Stimulated activated naive CD8-positive, alpha-beta T cell treated with anti-CD3 and anti-CD28 coated beads, Interleukin-15, amount 100 ng/mL, for 72 hours (primary cell): Measurements from ENCODE around the gene VPS13D.

Source experiments
- ATAC-seq: fragments of 150-1000 bp; cut with Tn5 transposase; 2 replicates; pipeline ENCODE4 v1.10.0; 2021; ENCODE audit warnings: mild to moderate bottlenecking, moderate library complexity
- DNase-seq, 2 donors: peaks; one replicate each; pipeline ENCODE4 v3.0.0; 2021 to 2022
- H3K27ac Mint-ChIP-seq, 2 donors: one replicate each; pipeline ENCODE4 v1.8.0; 2022; ENCODE audit warnings: mild to moderate bottlenecking in 2 of 2, mixed read lengths in 2 of 2, moderate library complexity in 2 of 2
- H3K27me3 Mint-ChIP-seq: one replicate; pipeline ENCODE4 v1.8.0; 2022; ENCODE audit warnings: mixed read lengths
- H3K4me1 Mint-ChIP-seq: one replicate; pipeline ENCODE4 v1.8.0; 2022; ENCODE audit warnings: mild to moderate bottlenecking, mixed read lengths
- H3K4me3 Mint-ChIP-seq, 2 donors: one replicate each; pipeline ENCODE4 v1.8.0; 2022; ENCODE audit warnings: mild to moderate bottlenecking in 2 of 2, mixed read lengths in 2 of 2, moderate library complexity in 1 of 2
- H3K9me3 Mint-ChIP-seq, 2 donors: one replicate each; pipeline ENCODE4 v1.8.0; 2022; ENCODE audit warnings: mixed read lengths in 2 of 2

VPS13D gene

DNA sequence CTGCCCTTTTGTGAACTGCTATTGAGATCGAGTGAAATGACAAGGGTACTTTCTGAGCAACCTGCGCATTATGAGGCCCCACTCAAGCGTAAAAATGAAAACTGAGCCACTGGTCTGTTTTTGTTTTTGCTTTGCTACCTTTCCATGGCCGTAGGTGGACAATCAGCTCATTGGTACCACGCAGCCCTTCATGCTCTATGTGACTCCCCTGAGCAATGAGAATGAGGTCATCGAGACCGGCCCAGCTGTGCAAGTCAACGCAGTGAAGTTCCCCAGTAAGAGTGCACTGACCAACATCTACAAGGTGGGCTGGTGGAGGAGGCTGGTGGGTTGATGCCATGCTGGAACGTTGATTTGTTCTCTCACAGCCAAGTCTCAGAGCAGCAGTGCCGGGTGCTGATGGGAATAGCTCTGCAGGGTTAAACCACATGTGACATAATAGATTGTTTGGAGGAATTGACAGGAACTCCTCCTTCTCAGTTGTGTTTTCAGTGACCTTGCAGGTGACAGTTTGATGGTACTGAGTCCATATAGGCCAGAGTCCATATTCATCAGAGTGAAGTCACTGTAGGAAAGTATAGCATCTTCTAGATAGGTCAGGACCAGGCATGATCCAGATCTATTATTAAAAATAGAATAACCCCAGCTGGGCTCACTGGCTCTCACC, 170.3 kb downstream of the VPS13D start:
- H3K27ac Mint-ChIP-seq: no peak overlapping the region
- H3K9me3 Mint-ChIP-seq: no peaks in the 10 kb centered on the region
- ATAC-seq (no peak), DNase-seq (no peak)
- H3K27me3 Mint-ChIP-seq: no peaks in the 10 kb centered on the region
- H3K4me3 Mint-ChIP-seq: no peak overlapping the region
- H3K4me1 Mint-ChIP-seq: peaks cover 22% of the 10 kb centered on the region

DNA sequence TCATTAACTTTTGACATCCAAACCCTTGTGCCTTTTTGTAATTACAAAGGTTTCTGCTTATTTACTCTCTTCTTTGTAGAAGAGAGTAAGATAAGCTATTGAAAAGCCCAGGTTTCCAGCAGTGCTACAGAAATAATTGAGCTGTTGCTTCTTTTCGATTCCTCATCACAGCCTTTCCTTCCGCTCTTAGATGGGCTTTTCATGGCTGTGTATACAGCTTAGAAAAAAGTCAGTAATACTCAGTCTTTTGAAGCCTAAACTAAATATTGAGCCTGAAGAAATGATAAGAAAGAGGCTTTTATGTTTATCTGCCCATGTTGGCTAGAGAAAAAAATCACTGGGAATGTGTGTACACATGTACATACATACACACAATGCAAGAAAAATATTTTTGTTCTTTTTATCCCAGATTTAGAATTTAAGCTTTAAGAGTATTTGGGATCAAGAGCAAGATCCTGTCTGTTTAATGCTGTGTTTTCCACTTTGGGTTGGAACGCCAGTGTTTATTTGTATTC, 172.4 kb downstream of the VPS13D start:
- no peak overlapping the region for H3K4me3 Mint-ChIP-seq
- peaks cover 34% of the 10 kb centered on the region for H3K4me1 Mint-ChIP-seq
- H3K27me3 Mint-ChIP-seq: no peaks in the 10 kb centered on the region
- no peak overlapping the region for H3K27ac Mint-ChIP-seq
- no peak for ATAC-seq
- no peaks in the 10 kb centered on the region for H3K9me3 Mint-ChIP-seq
- no peak for DNase-seq

DNA sequence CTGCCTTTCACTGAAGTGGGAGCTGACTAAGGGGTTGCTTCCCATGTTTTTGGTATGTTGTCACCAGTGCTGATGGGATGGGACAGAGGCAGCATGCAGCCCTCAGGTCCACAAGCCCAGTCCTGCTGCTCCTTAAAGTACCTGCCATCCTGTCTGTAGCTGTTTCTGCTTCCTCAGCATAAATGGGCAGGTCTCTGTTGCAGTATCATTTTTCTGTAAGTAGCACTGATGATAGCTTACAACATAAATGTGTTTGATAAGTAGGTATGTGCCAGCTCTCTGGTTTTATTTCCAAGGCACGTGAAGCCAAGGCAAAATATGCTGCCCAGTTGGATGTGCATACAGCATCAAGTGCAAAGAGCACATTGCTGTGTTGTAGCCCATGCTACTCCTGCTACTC, 173.0 kb downstream of the VPS13D start:
- no peaks in the 10 kb centered on the region for H3K9me3 Mint-ChIP-seq
- H3K4me3 Mint-ChIP-seq: no peak overlapping the region
- no peak overlapping the region for H3K27ac Mint-ChIP-seq
- DNase-seq: no peak
- peaks cover 34% of the 10 kb centered on the region for H3K4me1 Mint-ChIP-seq
- no peaks in the 10 kb centered on the region for H3K27me3 Mint-ChIP-seq
- ATAC-seq: no peak

DNA sequence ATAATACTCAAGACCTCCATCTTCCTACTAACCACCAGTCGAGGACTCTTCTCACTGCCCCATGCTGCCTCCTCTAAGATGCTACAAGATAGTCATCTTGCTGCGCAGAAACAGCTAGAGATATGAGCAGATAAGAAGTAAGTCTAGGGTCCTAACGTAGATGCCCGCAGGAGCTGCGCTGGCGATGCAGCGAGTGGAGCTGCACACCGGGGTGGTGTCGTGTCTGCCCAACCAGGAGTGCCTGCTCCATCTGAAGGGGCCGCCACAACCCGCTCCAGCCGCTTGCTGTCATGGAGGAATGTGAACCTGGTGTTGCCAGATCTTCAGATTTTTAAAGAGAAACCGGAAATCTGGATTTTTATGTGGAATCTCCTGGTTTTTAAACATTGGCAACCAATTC, 175.1 kb downstream of the VPS13D start:
- H3K27me3 Mint-ChIP-seq: no peaks in the 10 kb centered on the region
- no peak overlapping the region for H3K4me3 Mint-ChIP-seq
- H3K27ac Mint-ChIP-seq: peak overlapping the region in 1 of 2 donors; percentile 31
- peaks cover 5 to 6% of the 10 kb centered on the region in 2 donors for H3K9me3 Mint-ChIP-seq
- H3K4me1 Mint-ChIP-seq: peaks cover 44% of the 10 kb centered on the region
- no peak for ATAC-seq
- DNase-seq: no peak

DNA sequence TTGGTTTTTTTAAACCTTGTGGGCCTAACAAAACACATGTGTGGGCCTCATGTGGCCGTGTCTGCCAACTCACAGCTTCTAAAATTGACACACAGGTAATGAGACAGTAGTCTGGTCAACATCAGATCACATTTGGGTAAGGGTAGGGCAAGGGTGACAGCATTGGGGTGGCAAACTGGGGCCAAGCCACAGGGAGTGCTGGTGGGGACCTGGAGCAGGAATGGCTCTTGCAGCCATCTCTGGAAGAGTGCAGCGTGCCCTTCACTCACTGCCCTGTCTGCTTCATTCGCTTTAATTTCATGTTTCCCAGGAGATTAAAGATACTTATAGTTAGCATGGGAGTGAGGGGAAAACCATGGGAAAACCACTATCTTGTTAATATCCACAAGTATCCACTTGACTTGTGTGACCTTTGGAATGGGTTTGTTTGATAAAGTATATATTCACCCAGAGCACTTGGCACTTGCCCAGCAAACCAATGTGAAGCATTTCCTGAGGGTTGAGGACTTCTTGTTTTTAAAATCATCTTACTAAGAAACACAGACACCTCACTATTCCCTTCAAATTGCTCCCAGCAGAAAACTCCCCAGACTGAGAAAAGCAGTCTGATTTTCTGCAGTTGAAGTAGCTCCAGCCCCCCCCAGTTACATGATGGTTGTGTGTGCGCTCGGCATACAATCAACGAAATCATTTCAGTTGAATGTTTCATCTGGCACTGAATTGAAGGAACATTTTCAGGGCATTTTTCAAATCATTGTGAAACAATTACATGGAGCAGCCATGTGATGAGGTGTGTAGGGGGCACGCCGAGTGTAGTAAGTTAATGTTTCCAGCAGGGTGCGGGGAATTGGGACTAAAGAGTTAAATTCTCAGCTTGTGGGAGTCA, 175.7 kb downstream of the VPS13D start:
- Mint-ChIP-seq H3K27ac (no peak overlapping the region), H3K4me3 (peak overlapping the region in 1 of 2 donors; percentile 11), H3K4me1 (peaks cover 44% of the 10 kb centered on the region), H3K27me3 (no peaks in the 10 kb centered on the region), H3K9me3 (peaks cover 9 to 10% of the 10 kb centered on the region in 2 donors)
- ATAC-seq: no peak
- DNase-seq: no peak

DNA sequence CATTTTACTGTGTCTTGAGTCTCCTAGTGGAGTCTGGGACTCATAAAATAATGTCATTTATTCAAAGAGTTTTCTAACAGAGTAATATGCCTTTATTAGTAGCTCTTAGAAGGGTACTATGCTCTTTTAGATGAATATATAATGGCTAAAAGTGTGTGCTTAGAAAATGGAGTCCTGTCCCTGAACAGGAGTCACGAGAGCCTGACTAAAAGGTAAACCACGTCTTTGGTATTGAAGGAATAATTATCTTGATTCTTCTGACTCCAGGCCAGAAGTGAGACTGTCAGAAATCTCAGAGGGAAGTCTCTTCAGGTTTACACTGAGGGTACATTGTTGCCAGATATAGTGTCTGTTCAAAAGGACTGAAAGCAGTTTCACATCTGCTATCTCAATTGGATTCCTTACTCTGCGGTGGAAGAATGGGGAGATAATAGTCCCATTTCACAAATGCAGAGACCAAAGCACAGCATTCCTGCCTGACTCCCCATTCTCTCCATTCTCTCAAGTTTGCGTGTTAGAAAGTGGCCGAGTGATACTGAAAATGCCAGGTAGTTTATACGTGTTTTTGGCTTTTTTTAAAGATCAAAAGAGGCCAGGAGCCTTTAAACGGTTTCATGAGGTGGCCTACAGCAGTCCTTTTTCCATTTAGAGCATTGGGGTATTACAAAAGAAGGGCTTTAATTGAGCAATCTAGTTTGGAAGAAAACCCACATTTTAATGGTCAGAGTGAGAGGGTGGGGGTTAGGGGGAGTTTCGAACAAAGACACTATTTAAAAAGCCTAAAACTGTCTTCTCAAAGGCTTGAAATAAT, 176.6 kb downstream of the VPS13D start:
- peaks cover 14 to 16% of the 10 kb centered on the region in 2 donors for H3K9me3 Mint-ChIP-seq
- DNase-seq (no peak), ATAC-seq (no peak)
- H3K4me3 Mint-ChIP-seq: no peak overlapping the region
- peaks cover 44% of the 10 kb centered on the region for H3K4me1 Mint-ChIP-seq
- no peak overlapping the region for H3K27ac Mint-ChIP-seq
- H3K27me3 Mint-ChIP-seq: no peaks in the 10 kb centered on the region

DNA sequence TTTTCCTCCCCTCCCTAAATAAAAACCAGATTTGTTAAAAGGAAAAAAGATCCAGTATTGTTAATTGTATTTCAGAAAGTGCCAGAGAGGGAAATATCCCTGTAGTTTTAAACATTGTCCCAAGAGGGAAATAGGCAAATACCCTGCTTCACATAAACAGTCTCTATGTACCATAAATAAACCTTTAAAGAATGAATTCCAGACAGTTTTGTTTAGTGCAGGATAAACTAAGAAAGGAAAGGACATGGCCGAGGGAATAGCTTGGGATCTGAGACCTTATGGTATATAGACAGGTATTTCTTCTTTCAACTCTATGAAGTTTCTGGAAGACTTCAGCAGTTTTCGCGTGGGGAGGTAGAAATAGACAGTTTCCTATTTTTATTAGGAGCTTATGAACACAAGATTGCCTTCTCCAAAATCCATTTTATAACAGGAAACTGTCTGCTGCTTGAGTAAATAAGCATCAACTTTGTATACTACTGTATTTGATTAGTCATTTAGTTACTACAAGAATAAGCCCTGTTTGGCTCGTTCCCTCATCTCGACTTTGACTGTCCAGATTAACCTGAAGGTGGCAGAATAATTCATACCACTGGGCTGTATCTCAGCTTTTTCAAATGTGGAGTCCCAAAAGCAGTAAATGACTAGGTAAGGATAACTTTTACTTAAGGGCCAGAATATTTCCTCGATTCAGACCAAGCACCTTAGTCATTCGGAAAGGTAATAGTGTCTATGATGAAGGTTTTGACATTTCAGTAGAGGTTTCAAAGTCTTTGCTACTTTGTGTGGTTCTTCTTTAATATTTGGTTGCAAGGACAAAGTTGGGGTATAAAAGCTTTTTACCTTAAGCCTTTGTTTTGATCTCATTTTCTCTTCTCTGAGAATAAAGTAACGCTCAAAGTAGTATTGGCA, 177.5 kb downstream of the VPS13D start:
- DNase-seq (peak; percentile 26 to 41), ATAC-seq (peak; percentile 96)
- Mint-ChIP-seq H3K9me3 (peaks cover 14 to 17% of the 10 kb centered on the region in 2 donors), H3K27me3 (no peaks in the 10 kb centered on the region), H3K27ac (no peak overlapping the region), H3K4me1 (peaks cover 48% of the 10 kb centered on the region), H3K4me3 (no peak overlapping the region)

DNA sequence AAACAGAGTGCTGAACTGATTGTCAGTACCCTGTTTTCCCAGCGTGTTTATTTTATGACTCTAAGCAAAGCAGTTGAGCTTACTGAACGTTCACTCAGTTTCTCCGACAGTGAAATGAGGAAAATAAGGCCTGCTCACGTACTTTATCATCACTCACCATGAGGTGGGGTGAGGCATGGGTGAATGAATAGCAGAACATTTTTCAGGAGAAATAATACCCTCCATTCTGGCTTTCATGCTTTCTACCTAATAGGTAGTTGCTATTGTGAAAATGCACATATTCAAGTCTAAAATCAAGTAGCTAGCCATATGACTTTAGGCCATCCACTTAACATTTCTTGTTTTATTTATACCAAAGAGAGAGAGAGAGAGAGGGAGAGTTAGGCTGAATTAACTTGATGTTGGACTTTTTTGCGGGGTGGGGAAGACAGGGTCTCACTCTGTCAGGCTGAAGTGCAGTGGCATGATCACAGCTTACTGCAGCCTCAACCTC, 178.2 kb downstream of the VPS13D start:
- Mint-ChIP-seq H3K4me1 (peaks cover 50% of the 10 kb centered on the region), H3K27ac (peak overlapping the region; percentile 28 to 82), H3K27me3 (no peaks in the 10 kb centered on the region), H3K9me3 (peaks cover 14 to 17% of the 10 kb centered on the region in 2 donors), H3K4me3 (no peak overlapping the region)
- ATAC-seq: no peak
- DNase-seq: no peak

DNA sequence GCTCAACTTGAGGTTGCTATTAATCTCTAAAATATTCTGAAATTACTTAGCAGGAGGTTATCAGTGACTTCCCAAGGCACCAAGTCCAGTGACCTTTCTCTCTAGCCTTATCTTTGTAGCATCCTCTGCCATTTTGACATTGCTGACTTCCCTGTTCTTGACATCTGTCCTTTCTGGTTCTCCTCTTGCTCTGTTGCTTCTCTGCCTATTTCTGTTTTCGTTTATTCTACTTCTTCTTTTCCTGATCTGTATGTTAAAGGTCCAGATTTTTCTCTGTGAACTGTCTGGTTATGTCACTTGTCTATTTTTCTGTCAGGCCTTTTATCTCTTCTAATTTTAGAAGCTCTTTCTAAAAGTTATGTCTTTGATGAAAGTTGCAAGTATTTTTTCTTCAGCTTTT, 178.8 kb downstream of the VPS13D start:
- no peak overlapping the region for H3K27ac Mint-ChIP-seq
- DNase-seq: no peak
- peaks cover 56% of the 10 kb centered on the region for H3K4me1 Mint-ChIP-seq
- no peak for ATAC-seq
- peaks cover 14 to 17% of the 10 kb centered on the region in 2 donors for H3K9me3 Mint-ChIP-seq
- H3K4me3 Mint-ChIP-seq: no peak overlapping the region
- no peaks in the 10 kb centered on the region for H3K27me3 Mint-ChIP-seq

DNA sequence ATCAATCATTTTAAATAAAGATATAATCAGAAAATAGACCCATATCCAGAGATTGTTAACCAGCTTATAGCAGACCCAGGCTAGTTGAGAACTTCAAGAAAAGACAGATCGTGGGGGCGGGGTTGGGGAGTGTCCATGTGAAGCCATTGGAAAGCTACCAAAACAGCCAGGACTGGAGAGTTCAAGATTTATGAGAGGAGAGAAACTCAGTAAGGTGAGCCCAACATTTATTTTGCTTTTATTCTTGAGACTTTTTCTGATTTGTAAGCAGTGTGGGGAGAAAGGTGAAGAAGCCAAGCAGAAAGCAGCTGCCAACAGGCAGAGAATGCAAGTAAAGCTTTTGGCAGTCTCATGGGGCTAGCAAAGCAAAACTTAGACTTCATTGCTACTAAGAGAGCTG, 179.9 kb downstream of the VPS13D start:
- no peaks in the 10 kb centered on the region for H3K27me3 Mint-ChIP-seq
- no peak for DNase-seq
- peak overlapping the region in 1 of 2 donors; percentile 2 for H3K27ac Mint-ChIP-seq
- peaks cover 14 to 17% of the 10 kb centered on the region in 2 donors for H3K9me3 Mint-ChIP-seq
- peak overlapping the region in 1 of 2 donors; percentile 39 for H3K4me3 Mint-ChIP-seq
- peaks cover 66% of the 10 kb centered on the region for H3K4me1 Mint-ChIP-seq
- ATAC-seq: no peak

DNA sequence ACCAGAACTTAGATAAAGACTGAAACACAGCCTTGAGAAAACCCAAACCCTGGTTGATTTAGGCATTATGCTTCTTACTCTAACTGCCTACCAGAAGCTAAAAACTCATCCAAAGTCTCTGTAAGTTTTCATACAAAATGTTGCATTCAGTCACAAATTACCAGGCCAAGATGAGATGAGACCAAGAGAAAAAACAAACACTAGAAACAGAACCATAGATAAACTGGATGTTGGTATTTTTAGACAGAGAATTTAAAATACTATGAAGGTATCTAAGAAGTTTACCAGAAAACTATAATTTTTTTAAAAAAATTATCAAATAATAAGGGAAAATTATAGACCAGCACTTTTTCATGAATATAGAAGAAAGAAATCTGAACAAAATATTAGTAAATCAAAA, 180.5 kb downstream of the VPS13D start:
- ATAC-seq (no peak), DNase-seq (no peak)
- Mint-ChIP-seq H3K4me1 (peaks cover 73% of the 10 kb centered on the region), H3K27ac (no peak overlapping the region), H3K4me3 (no peak overlapping the region), H3K9me3 (peaks cover 14 to 17% of the 10 kb centered on the region in 2 donors), H3K27me3 (no peaks in the 10 kb centered on the region)

DNA sequence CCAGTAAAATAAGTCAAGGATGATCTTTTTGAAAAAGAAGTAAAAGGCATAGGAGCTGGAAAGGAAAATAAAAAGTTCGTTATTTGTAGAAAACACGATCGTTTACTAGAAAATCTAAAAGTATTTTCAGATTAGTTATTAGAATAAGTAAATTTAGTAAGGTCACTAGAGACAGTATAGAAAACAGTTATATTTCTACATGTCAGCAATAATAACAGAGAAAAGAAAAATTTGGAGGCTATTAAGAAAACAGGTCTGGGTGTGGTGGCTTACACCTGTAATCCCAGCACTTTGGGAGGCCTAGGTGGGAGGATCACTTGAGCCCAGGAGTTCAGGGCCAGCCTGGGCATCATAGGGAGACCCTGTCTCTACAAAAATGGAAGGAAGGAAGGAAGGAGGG, 181.3 kb downstream of the VPS13D start:
- Mint-ChIP-seq H3K9me3 (peaks cover 14 to 17% of the 10 kb centered on the region in 2 donors), H3K27ac (no peak overlapping the region), H3K27me3 (no peaks in the 10 kb centered on the region), H3K4me1 (peaks cover 76% of the 10 kb centered on the region), H3K4me3 (no peak overlapping the region)
- ATAC-seq: no peak
- no peak for DNase-seq

DNA sequence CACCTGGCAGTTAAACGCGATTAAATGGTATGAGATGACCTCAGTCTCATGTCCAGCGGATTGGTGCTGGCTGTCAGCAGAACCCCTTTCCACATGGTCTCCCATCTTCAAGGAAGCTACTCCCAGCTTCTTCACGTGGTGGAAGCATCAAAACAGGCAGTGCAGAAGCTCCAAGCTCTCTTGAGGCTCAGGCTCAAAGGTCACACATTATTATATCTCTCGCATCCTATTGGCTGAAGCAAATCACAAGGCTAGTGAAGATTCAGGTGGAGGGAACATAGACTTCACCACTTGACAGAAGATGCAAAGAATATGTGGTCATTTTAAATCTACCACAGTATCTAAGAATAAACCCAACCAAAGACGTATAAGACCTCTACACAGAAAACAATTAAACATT, 181.9 kb downstream of the VPS13D start:
- peaks cover 14 to 17% of the 10 kb centered on the region in 2 donors for H3K9me3 Mint-ChIP-seq
- no peak overlapping the region for H3K4me3 Mint-ChIP-seq
- no peak overlapping the region for H3K27ac Mint-ChIP-seq
- no peak for DNase-seq
- peaks cover 75% of the 10 kb centered on the region for H3K4me1 Mint-ChIP-seq
- no peak for ATAC-seq
- H3K27me3 Mint-ChIP-seq: no peaks in the 10 kb centered on the region

DNA sequence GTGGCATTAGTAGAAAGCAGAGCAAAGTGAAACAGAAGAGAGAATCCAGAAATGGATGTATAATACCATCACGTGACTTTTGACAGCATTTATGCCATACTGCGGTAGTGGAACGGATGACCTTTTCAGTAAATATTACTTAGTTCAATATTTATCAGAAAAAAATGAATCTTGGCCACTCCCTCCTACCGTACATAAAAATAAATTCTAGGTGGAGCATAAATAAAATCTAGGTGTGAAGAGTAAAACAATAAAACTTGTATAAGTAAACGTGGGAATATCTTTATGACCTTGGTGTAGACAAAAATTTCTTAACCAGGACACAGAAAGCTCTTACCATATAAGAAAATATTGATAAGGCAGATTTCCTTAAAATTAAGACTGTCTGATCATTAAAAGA, 182.6 kb downstream of the VPS13D start:
- no peak for DNase-seq
- H3K27ac Mint-ChIP-seq: no peak overlapping the region
- H3K4me3 Mint-ChIP-seq: no peak overlapping the region
- ATAC-seq: no peak
- no peaks in the 10 kb centered on the region for H3K27me3 Mint-ChIP-seq
- H3K9me3 Mint-ChIP-seq: peaks cover 14 to 17% of the 10 kb centered on the region in 2 donors
- peaks cover 75% of the 10 kb centered on the region for H3K4me1 Mint-ChIP-seq
